HG02798 (cell line): ENCODE data around the gene PPP6R3.
"Not testable (repeated sequence)": the region's sequence is repeated elsewhere in the genome, so short reads cannot be mapped to it uniquely, and the experiment has no call there.

Experiments
- ATAC-seq: cut with Tn5 transposase; IDR thresholded peaks from one replicate; pipeline ENCODE4 v1.9.1; 2021; ENCODE audit warnings: mild to moderate bottlenecking; ENCODE audit not compliant: unreplicated experiment, poor library complexity

The PPP6R3 gene

GRCh38 chr11:68433541-68433940, 27.0 kb upstream of the PPP6R3 start:
- ATAC-seq = no peak

- not testable (repeated sequence) for ATAC-seq
These were observed 26.4 kb upstream of the PPP6R3 start for GRCh38 chr11:68434159-68434558.

- no peak for ATAC-seq
These were observed 24.2 kb upstream of the PPP6R3 start for GRCh38 chr11:68436162-68436888.

- ATAC-seq = no peak
These were observed 23.3 kb upstream of the PPP6R3 start for GRCh38 chr11:68436985-68437926.

- no peak for ATAC-seq
These were observed 22.5 kb upstream of the PPP6R3 start for GRCh38 chr11:68437927-68438657.

- no peak for ATAC-seq
These were observed 21.8 kb upstream of the PPP6R3 start for GRCh38 chr11:68438658-68439259.

- ATAC-seq = no peak
These were observed 21.0 kb upstream of the PPP6R3 start for GRCh38 chr11:68439355-68440065.

- ATAC-seq = no peak
These were observed 20.3 kb upstream of the PPP6R3 start for GRCh38 chr11:68440224-68440623.

GRCh38 chr11:68441466-68442230, 18.9 kb upstream of the PPP6R3 start:
- no peak for ATAC-seq

- ATAC-seq = no peak
These were observed 18.1 kb upstream of the PPP6R3 start for GRCh38 chr11:68442433-68442832.

- no peak for ATAC-seq
These were observed 16.0 kb upstream of the PPP6R3 start for GRCh38 chr11:68444566-68444965.

- no peak for ATAC-seq
These were observed 15.0 kb upstream of the PPP6R3 start for GRCh38 chr11:68445531-68446035.

GRCh38 chr11:68446046-68446725, 14.4 kb upstream of the PPP6R3 start:
- ATAC-seq = no peak

- ATAC-seq = peak; percentile 72
These were observed 13.3 kb upstream of the PPP6R3 start for GRCh38 chr11:68447015-68447801.

GRCh38 chr11:68447914-68448313, 12.6 kb upstream of the PPP6R3 start:
- not testable (repeated sequence) for ATAC-seq

- ATAC-seq = no peak
These were observed 11.9 kb upstream of the PPP6R3 start for GRCh38 chr11:68448604-68449011.

- ATAC-seq = no peak
These were observed 10.6 kb upstream of the PPP6R3 start for GRCh38 chr11:68449951-68450350.
